IMR-90 (cell line): ENCODE results near the gene DNAI2. TPM values are rescaled to one million over a fixed set of nuclear protein-coding genes. Genes with fewer than 3 reads are reported as not detected.

Source experiments
- ATAC-seq: fragments of 200-7000 bp; cut with Tn5 transposase; 2 replicates; pipeline ENCODE4 v1.9.1; 2020; ENCODE audit warnings: low read depth, mild to moderate bottlenecking, moderate library complexity
- BruUV-seq: library from RNA; stranded (reverse); fragments of 400-500 nt; replicated peaks from 2 replicates; lab custom pipeline; 2021; lab: Mats Ljungman, UMichigan
- CTCF ChIA-PET: fragments of 300-600 bp; formaldehyde crosslinking; extraction: SDS; loops from one replicate; lab custom pipeline; 2021; ENCODE audit warnings: antibody characterized with exemption; lab: Yijun Ruan, JAX
- POLR2A ChIA-PET: fragments of 300-600 bp; sonication (Branson Sonifier 250); formaldehyde crosslinking; loops from one replicate; lab custom pipeline; 2022; ENCODE audit warnings: antibody characterized with exemption; ENCODE audit not compliant: unreplicated experiment; lab: Charles Lee
- DNase-seq: peaks from one replicate; pipeline ENCODE4 v3.0.0; 2013
- H2AFZ ChIP-seq: replicated peaks from 2 replicates; pipeline ENCODE3; 2013; ENCODE audit warnings: low read length, mild to moderate bottlenecking; ENCODE audit not compliant: poor library complexity
- H2AK5ac ChIP-seq: 2 replicates; pipeline ENCODE4 v1.6.1; 2013; ENCODE audit warnings: low read depth, low read length, inconsistent platforms
- H2AK9ac ChIP-seq: replicated peaks from 2 replicates; pipeline ENCODE3; 2013; ENCODE audit warnings: mild to moderate bottlenecking, low read depth, low read length, moderate library complexity; ENCODE audit not compliant: poor library complexity
- H2BK120ac ChIP-seq: 2 replicates; pipeline ENCODE4 v1.6.1; 2013; ENCODE audit warnings: low read depth, low read length, inconsistent platforms
- H2BK15ac ChIP-seq: 3 replicates; pipeline ENCODE4 v1.6.1; 2013; ENCODE audit warnings: low read depth, low read length, inconsistent platforms
- H2BK20ac ChIP-seq: 2 replicates; pipeline ENCODE4 v1.6.1; 2013; ENCODE audit warnings: low read depth, mild to moderate bottlenecking, inconsistent platforms, low read length, moderate library complexity
- H2BK5ac ChIP-seq: 2 replicates; pipeline ENCODE4 v1.6.1; 2013; ENCODE audit warnings: mild to moderate bottlenecking, low read depth, low read length, inconsistent platforms; ENCODE audit not compliant: poor library complexity, severe bottlenecking
- H3K14ac ChIP-seq: replicated peaks from 2 replicates; pipeline ENCODE4 v1.6.1; 2013; ENCODE audit warnings: low read depth, low read length, inconsistent platforms
- H3K18ac ChIP-seq: 2 replicates; pipeline ENCODE4 v1.6.1; 2013; ENCODE audit warnings: low read depth, low read length, control low read depth
- H3K23ac ChIP-seq: 2 replicates; pipeline ENCODE4 v1.6.1; 2013; ENCODE audit warnings: low read depth, low read length, inconsistent platforms
- H3K27ac ChIP-seq: 2 replicates; pipeline ENCODE4 v1.5.1; 2013; ENCODE audit warnings: mild to moderate bottlenecking, control low read depth, low read length; ENCODE audit not compliant: insufficient read depth
- H3K27me3 ChIP-seq: 2 replicates; pipeline ENCODE4 v1.6.1; 2013; ENCODE audit warnings: low read length; ENCODE audit not compliant: control insufficient read depth, insufficient read depth
- H3K36me3 ChIP-seq: 2 replicates; pipeline ENCODE4 v1.6.1; 2013; ENCODE audit warnings: low read length, mixed read lengths; ENCODE audit not compliant: control insufficient read depth, insufficient read depth
- H3K4ac ChIP-seq: 2 replicates; pipeline ENCODE4 v1.6.1; 2013; ENCODE audit warnings: low read depth, low read length, inconsistent platforms
- H3K4me1 ChIP-seq: 2 replicates; pipeline ENCODE4 v1.6.1; 2013; ENCODE audit warnings: low read length, mixed read lengths; ENCODE audit not compliant: control insufficient read depth, insufficient read depth
- H3K4me2 ChIP-seq: 2 replicates; pipeline ENCODE4 v1.6.1; 2013; ENCODE audit warnings: low read depth, mild to moderate bottlenecking, control low read depth, low read length, moderate library complexity
- H3K4me3 ChIP-seq: 2 replicates; pipeline ENCODE4 v1.5.1; 2013; ENCODE audit warnings: low read depth, mild to moderate bottlenecking, control low read depth, low read length, moderate library complexity; ENCODE audit not compliant: insufficient read depth
- H3K56ac ChIP-seq: 2 replicates; pipeline ENCODE4 v1.6.1; 2013; ENCODE audit warnings: low read length, inconsistent platforms; ENCODE audit not compliant: insufficient read depth; ENCODE audit errors: extremely low read depth
- H3K79me1 ChIP-seq, 2 experiments: 2 replicates each; pipeline ENCODE4 v1.6.1; 2013; ENCODE audit warnings: low read length in 2 of 2, inconsistent platforms in 1 of 2, low read depth in 1 of 2
- H3K9ac ChIP-seq: 2 replicates; pipeline ENCODE4 v1.6.1; 2013; ENCODE audit warnings: low read depth, low read length, control low read depth
- H3K9me1 ChIP-seq: 2 replicates; pipeline ENCODE4 v1.6.1; 2013; ENCODE audit warnings: low read length, inconsistent platforms; ENCODE audit not compliant: insufficient read depth
- H3K9me3 ChIP-seq: 2 replicates; pipeline ENCODE4 v1.6.1; 2013; ENCODE audit warnings: low read length; ENCODE audit not compliant: control insufficient read depth, insufficient read depth
- H4K20me1 ChIP-seq: 2 replicates; pipeline ENCODE4 v1.6.1; 2013; ENCODE audit warnings: low read length, inconsistent platforms; ENCODE audit not compliant: insufficient read depth
- H4K5ac ChIP-seq: 2 replicates; pipeline ENCODE4 v1.6.1; 2013; ENCODE audit warnings: mild to moderate bottlenecking, low read depth, low read length, control low read depth
- H4K8ac ChIP-seq, 2 experiments: 2 replicates each; pipeline ENCODE4 v1.6.1; 2013; ENCODE audit warnings: low read depth in 2 of 2, low read length in 2 of 2, control low read depth in 1 of 2, inconsistent platforms in 1 of 2
- H4K91ac ChIP-seq: 2 replicates; pipeline ENCODE4 v1.6.1; 2013; ENCODE audit warnings: low read depth, low read length, inconsistent platforms; ENCODE audit not compliant: insufficient read depth
- CEBPB ChIP-seq: IDR thresholded peaks from 2 replicates; pipeline ENCODE4 v1.6.1; 2012; ENCODE audit warnings: low read depth, low read length, improper control_type of control experiment
- MAFK ChIP-seq: IDR thresholded peaks from 2 replicates; pipeline ENCODE4 v1.6.1; 2012; ENCODE audit warnings: low read depth, low read length, improper control_type of control experiment
- POLR2A ChIP-seq: IDR thresholded peaks from 2 replicates; pipeline ENCODE4 v1.6.1; 2012; ENCODE audit warnings: mild to moderate bottlenecking, low read depth, low read length
- RCOR1 ChIP-seq: IDR thresholded peaks from 2 replicates; pipeline ENCODE4 v1.6.1; 2012; ENCODE audit warnings: mild to moderate bottlenecking, low read length, improper control_type of control experiment; ENCODE audit not compliant: insufficient replicate concordance
- RFX5 ChIP-seq: IDR thresholded peaks from 2 replicates; pipeline ENCODE4 v1.8.0; 2012; ENCODE audit warnings: low read depth, mild to moderate bottlenecking, low read length, moderate library complexity
- SMC3 ChIP-seq: fragments of 150-350 bp; IDR thresholded peaks from 2 replicates; pipeline ENCODE4 v1.6.1; 2016; ENCODE audit warnings: low read depth, mild to moderate bottlenecking, antibody characterized with exemption, low read length, moderate library complexity
- USF2 ChIP-seq: fragments of 150-350 bp; IDR thresholded peaks from 2 replicates; pipeline ENCODE4 v1.6.1; 2017; ENCODE audit warnings: mild to moderate bottlenecking, antibody characterized with exemption, low read length, low read depth
- WGBS, 2 experiments: methylation state at CpG; one replicate each; pipeline versions ENCODE4 v1.1.5 to v1.1.7; 2013; ENCODE audit warnings: missing lambda C conversion rate in 2 of 2; ENCODE audit not compliant: insufficient read length in 1 of 2; ENCODE audit errors: extremely low coverage in 2 of 2; 5-methylcytosine and 5-hydroxymethylcytosine counted together
- dilution Hi-C: fragments of 300-500 bp; cut with HindIII; formaldehyde crosslinking; loops from one replicate; pipeline ENCODE4 v1.14.3; 2018; ENCODE audit warnings: low sequenced_read_pairs; ENCODE audit not compliant: unreplicated experiment
- in situ Hi-C: fragments of 300-500 bp; cut with MboI; formaldehyde crosslinking; loops from 3 replicates; pipeline ENCODE4 v1.14.3; 2019; ENCODE audit warnings: low sequenced_read_pairs, inconsistent platforms, mixed read lengths
- intact Hi-C: fragments of 100-400 bp; cut with micrococcal nuclease; formaldehyde crosslinking; loops from 2 replicates; pipeline ENCODE4 v1.10.0; 2022
- polyA plus RNA-seq, 3 experiments: library from polyadenylated mRNA; depleted of rRNA; stranded (reverse); fragments of >200 nt; gene quantifications; 2 replicates each; pipeline ENCODE4 v1.2.3, GENCODE V29; 2012; ENCODE audit warnings: low replicate concordance in 1 of 3
- total RNA-seq: library from RNA; depleted of rRNA; stranded (reverse); fragments of >200 nt; gene quantifications from 2 replicates; pipeline ENCODE4 v1.2.3, GENCODE V29; 2012
- TF ChIP-seq, protein P1 (sequence below): fragments of 150-350 bp; IDR thresholded peaks from 2 replicates; pipeline ENCODE4 v1.6.1; 2016; ENCODE audit warnings: low read depth, mild to moderate bottlenecking, low read length, moderate library complexity, borderline replicate concordance

DNAI2 gene
- total and polyA plus RNA-seq, 2 of the 4 experiments (the other 2 are of a cell fraction): not detected

- in situ Hi-C loops: no loop called here
- Histone ChIP-seq H2BK120ac (no peak overlapping the region), H2AK9ac (no peak overlapping the region), H3K9me1 (no peaks in the 10 kb centered on the region), H2BK5ac (no peak overlapping the region), H3K14ac (no peak overlapping the region), H2AFZ (no peak overlapping the region), H2AK5ac (no peak overlapping the region), H2BK20ac (no peak overlapping the region), H3K23ac (no peak overlapping the region), H3K4me3 (no peak overlapping the region), H4K91ac (no peak overlapping the region), H3K36me3 (no peaks in the 10 kb centered on the region), H4K5ac (no peak overlapping the region), H2BK15ac (no peak overlapping the region), H3K56ac (no peak overlapping the region), H4K20me1 (no peaks in the 10 kb centered on the region), H3K9ac (no peak overlapping the region), H3K4ac (no peak overlapping the region), H3K18ac (no peak overlapping the region), H3K79me1 (no peaks in the 10 kb centered on the region), H3K4me2 (no peak overlapping the region), H3K27me3 (peaks cover 8% of the 10 kb centered on the region), H3K27ac (no peak overlapping the region), H3K4me1 (no peaks in the 10 kb centered on the region), H3K9me3 (peaks cover 2% of the 10 kb centered on the region; the same call in 1 of the 2 replicates), H4K8ac (no peak overlapping the region)
- dilution Hi-C loops: no loop called here
- DNase-seq (no peak), ATAC-seq (no peak)
- CTCF ChIA-PET: no interaction called here
- 0% methylated on average over 3 of the region's 11 CpGs; no CpG with 5 or more reads in 1 of the 2 experiments for WGBS, 2 experiments
- intact Hi-C loops: no loop called here
- POLR2A ChIA-PET: no interaction called here
- BruUV-seq: no TSS peak
- TF ChIP-seq SMC3: no peak
- no peak for TF ChIP-seq CEBPB
- TF ChIP-seq RCOR1: no peak
- no peak for TF ChIP-seq MAFK
- TF ChIP-seq RFX5: no peak
- TF ChIP-seq, protein P1, sequence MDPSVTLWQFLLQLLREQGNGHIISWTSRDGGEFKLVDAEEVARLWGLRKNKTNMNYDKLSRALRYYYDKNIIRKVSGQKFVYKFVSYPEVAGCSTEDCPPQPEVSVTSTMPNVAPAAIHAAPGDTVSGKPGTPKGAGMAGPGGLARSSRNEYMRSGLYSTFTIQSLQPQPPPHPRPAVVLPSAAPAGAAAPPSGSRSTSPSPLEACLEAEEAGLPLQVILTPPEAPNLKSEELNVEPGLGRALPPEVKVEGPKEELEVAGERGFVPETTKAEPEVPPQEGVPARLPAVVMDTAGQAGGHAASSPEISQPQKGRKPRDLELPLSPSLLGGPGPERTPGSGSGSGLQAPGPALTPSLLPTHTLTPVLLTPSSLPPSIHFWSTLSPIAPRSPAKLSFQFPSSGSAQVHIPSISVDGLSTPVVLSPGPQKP: no peak
- no peak for TF ChIP-seq POLR2A
- TF ChIP-seq USF2: no peak
Observed at GRCh38 chr17:74325376-74325742, 51.3 kb downstream of the DNAI2 start.
